GM18519 (cell line): Measurements from ENCODE around the gene ZNF888.
"Not testable (repeated sequence)": the region's sequence is repeated elsewhere in the genome, so short reads cannot be mapped to it uniquely, and the experiment has no call there.

Experiments used
- ATAC-seq: cut with Tn5 transposase; IDR thresholded peaks from one replicate; pipeline ENCODE4 v1.9.1; 2021; ENCODE audit warnings: mild to moderate bottlenecking, moderate library complexity; ENCODE audit not compliant: unreplicated experiment, low FRiP score

Gene ZNF888

DNA sequence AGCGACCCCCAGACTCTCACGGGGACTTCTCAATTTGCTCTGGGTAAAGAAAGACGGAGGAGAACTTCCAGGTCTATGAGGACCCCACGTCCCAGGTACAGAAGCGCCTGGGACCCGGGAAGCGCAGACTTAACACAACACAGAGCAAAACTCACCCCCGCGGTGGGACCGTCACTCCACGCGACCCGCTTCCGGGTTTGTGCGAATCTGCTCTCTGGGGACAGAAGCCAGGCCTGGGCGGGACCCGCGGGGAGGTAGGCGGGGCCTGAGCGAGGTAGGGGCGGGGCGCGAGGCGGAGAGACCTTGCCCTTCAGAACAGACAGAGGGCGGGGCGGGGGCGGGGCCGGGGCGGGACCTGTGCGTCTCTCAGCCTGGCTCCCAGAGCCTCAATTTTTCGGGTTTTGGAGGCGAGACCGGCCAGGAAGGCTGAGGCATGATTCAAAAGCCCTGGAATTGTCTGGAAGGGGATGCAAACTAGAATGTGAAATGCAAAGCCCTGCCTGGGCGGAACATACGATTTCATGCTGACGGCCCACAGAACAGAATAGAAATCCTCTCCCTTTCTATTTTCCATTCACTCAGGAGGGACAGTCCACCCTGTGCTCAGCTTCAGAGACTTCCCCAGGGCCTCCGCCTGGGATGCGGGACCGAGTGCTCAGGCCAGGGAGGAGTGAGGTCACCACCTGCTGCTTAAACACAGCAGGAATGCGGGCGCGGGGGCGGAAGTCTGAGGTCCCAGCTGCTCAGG is 19.3 kb upstream of the ZNF888 start:
- peak; percentile 84 for ATAC-seq

DNA sequence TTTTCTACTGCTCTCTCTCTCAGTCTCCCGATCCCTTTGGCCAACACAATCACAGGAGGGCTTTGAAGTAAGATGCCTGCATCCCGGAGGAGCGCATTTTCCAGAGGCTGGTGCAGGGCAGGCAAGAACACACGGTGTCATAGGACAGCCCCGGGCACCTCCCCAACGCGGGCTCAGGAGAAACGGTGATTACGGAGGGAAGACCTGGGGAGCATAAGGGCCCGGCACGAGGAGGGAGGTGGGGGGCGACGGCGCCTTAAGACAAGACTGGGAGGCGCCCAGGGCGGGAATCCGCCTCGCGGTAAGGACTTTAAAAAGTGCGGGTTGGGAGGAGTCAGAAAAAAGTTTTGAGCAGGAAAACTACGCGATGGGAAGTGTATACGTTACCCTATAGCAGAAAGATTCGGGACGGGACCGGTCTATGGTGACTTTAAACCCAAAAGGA is 18.7 kb upstream of the ZNF888 start:
- ATAC-seq: peak; percentile 24

DNA sequence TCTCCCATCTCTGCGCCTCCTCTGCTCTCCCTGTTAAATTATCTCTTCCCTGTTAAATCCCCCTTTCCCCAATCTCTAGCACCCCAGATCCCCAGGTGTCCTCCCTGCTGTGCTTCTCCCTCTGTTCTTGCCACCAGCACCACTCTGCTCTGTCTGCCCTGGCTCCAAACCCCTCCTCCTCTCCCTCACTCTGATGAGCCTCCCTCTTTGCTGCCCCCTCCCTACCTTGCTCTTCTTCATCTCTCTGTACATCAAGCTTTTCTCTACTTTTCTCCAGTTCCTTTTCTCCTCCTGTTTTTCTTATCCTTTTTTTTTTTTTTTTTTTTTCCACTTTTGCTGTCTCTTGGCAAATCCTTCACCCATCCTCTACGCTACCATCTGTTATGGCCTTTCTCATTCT is 18.3 kb upstream of the ZNF888 start:
- not testable (repeated sequence) for ATAC-seq

DNA sequence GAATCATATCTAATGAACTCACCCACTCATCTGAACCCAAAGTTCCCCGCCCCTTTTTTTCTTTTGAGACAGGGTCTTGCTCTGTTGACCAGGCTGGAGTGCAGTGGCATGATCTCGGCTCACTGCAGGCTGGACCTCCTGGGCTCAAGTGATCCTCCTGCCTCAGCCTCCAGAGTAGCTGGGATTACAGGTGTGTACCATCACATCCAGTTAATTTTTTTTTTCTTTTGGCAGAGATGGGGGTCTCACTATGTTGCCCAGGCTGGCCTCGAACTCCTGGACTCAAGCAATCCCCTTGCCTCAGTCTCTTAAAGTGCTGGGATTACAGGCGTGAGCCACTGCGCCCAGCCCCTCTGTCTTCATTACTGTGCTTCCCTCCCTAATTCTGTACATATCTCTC is 17.7 kb upstream of the ZNF888 start:
- not testable (repeated sequence) for ATAC-seq

DNA sequence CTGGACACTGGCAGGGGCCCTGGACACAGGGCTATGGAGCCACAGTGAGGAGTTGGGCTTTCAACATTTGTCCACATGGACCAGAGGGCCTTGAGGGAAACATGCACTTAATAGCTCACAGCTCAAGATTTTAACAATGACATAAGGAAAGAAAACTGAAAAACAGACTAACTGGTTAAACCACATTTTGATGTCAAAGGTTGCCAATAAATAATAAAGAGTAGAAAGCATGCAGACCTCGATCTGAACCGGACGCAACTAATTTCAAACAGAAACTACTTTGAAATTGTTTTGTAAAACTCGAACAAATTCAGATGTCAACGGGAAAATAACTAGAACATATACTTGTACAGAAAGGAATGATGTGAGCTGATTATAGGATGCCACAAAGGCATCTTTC is 15.5 kb upstream of the ZNF888 start:
- ATAC-seq: no peak

DNA sequence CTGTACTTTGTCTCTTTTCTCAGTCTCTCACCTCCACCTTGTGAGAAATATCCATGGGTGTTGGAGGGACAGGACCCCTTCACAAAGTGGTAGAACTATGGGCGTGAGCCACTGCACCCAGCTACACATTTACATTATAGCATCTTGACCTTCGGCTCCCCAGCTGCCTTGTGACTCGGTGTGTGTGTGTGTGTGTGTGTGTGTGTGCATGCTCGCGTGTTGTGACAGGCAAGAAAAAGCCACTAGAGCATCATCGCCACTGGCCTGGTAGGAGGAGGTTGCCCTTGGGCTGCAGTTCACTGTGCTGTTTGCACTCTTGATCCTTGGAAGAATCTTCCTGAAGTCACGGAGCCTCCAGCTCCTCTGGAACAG is 13.7 kb upstream of the ZNF888 start:
- no peak for ATAC-seq

DNA sequence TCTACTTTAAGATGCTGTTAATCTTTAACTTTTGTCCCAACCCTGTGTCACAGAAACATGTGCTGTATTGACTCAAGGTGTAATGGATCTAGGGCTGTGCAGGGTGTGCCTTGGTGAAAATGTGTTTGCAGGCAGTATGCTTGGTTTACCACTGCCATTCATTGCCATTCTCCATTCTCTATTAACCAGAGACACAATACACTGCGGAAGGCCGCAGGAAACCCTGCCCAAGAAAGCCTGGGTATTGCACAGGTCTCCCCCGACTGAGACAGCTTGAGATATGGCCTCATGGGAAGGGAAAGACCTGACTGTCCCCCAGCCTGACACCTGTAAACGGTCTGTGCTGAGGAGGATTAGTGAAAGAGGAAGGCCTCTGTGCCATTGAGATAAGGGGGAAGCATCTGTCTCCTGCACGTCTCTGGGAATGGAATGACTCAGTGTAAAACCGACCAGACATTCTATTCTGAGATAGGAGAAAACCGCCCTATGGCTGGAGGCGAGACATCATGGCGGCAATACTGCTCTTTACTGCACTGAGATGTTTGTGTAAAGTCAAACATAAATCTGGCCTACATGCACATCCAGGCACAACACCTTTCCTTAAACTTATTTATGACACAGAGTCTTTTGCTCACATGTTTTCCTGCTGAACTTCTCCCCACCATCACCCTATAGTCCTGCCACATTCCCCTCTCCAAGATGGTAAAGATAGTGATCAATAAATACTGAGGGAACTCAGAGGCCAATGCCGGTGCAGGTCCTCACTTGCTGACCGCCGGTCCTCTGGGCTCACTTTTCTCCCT is 13.1 kb upstream of the ZNF888 start:
- ATAC-seq: no peak

DNA sequence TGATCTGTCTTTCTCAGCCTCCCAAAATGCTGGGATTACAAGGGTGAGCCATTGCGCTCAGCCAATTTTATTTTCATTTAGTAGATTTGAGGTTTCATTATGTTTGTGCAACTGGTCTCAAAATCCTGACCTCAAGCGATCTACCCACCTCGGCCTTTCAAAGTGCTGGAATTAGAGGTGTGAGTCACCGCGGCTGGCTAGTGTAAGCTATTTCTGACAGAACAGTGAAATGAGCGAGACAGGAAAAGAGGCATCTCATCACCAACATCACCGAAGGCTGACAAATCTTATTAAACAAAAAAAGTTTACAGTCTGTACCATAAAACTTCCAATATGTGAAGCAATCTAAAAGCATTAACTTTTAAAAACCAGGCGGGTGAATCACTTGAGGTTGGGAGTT is 12.2 kb upstream of the ZNF888 start:
- ATAC-seq: no peak

DNA sequence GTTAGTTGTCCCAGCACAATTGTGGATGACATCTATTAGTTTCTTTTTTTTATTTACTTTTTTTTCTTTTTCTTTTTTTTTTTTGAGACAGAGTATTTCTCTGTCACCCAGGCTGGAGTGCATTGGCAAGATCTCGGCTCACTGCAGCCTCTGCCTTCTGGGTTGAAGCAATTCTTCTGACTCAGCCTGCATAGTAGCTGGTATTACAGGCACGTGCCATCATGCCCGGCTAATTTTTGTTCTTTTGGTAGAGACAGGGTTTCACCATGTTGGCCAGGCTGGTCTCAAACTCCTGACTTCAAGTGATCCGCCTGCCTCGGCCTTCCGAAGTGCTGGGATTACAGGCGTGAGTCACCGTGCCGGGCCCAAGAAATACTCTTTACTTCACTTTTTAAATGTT is 1.4 kb upstream of the ZNF888 start:
- not testable (repeated sequence) for ATAC-seq

DNA sequence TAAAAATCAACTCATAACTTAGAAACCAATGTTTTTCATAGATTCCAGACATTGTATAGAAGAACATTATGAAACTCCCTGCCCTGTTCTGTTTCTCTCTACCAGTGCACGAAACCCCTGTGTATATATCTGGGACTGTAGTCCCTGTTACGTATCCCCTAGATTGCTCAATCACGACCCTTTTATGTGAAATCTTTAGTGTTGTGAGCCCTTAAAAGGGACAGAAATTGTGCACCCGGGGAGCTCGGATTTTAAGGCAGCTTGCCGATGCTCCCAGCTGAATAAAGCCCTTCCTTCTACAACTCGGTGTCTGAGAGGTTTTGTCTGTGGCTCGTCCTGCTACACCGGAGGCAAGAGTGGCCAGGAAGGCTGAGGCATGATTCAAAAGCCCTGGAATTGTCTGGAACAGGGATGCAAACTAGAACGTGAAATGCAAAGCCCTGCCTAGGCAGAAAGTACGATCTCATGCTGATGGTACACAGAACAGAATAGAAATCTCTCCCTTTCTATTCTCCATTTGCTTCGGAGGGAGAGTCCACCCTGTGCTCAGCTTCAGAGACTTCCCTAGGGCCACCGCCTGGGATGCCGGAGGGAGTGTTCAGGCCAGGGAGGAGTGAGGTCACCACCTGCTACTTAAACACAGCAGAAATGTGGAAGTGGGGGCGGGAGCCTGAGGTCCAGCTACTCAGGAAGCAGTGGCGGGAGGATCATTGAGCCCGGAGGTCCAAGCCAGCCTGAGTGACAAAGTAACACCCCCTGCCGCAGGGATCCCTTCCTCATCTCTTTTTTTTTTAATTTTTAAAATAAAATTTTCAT is 758 bp upstream of the ZNF888 start:
- ATAC-seq: no peak

DNA sequence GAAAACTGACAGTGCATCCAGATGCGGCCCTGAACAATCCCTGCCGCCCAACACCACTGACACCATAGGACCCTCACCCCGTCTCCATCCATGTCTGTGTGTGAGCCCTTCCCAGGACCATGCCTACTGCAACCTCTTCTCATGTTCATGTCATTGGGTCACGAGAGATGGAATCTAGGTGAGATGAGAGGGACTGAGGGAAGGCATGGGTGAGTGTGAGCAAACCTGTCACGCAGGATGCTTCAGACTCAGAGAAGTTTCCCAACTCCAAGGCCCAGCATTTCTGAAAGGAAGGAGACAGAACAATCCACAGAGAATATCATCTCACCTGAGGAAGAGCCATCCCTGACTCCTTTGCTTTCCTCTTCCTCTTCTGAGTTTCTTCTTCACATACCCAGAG is 5.7 kb downstream of the ZNF888 start:
- no peak for ATAC-seq

DNA sequence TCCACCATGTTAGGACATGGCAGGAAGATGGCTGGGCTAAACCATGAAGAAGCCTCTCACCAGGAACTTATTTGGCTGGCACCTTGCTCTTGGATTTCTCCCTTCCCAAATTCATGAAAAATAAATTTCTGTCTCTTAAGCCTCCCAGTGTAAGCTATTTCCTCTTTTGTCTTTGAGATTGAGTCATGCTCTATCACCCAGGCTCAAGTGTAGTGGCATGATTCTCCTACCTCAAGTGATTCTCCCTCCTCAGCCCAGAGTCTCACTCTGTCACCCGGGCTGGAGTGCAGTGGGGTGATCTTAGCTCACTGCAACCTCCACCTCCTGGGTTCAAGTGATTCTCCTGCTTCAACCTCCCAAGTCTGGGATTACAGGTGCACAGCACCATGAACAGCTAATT is 12.6 kb downstream of the ZNF888 start:
- no peak for ATAC-seq

DNA sequence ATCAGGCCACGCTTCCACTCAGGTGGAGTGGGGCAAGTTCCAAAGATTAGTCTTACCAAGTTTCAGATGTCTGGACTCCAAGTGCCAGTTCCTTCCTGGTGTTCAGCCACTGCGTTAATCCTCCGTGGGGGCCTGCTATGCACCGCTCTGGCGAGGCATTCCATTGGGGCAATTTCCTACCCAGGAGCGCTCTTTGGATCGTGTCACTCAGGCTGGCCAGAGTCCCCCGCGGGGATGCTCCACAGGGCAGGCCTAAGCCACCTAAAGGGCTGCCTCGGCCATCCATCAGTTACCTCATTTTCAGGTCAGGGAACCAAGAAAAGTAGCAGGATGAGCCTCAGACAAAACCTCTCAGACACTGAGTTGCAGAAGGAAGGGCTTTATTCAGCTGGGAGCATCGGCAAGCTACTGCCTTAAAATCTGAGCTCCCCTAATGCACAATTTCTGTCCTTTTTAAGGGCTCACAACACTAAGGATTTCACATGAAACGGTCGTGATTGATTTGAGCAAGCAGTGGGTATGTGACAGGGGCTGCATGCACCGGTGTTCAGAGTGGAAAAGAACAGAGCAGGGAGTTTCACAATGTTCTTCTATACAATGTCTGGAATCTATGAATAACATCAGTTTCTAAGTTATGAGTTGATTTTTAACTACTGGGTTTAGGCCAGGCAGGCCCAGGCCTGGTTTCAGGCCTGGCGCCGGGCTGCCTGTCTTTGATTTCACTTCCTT is 19.0 kb downstream of the ZNF888 start:
- ATAC-seq: not testable (repeated sequence)

DNA sequence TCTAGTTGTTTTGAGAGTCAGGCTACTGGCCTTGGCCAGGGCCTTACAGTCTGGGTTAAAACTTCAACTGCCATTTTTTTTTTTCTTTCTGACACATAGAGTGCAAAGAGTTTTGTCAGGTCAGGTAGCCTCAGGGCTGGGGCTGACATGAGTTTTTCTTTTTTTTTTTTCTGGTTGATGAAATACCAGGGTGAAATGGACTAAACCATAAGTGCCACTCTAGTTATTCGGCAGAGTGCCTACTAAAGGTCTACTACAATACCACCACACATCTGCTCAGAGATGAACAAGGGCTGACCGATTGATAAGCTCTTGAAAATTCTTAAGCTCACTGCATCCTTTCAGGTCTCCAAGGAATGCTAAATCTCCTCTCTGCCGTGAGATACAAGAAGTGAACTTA is 21.4 kb downstream of the ZNF888 start:
- no peak for ATAC-seq

DNA sequence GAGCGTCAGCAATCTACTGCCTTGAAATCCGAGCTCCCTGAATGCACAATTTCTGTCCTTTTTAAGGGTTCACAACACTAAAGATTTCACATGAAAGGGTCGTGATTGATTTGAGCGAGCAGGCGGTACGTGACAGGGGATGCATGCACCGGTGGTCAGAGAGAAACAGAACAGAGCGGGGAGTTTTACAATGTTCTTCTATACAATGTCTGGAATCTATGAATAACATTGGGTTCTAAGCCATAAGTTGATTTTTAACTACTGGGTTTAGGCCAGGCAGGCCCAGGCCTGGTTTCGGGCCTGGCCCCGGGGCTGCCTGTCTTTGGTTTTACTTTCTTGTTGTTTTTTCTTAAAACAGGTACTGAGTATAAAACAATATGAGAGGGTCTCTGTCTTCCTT is 24.6 kb downstream of the ZNF888 start:
- ATAC-seq: not testable (repeated sequence)

DNA sequence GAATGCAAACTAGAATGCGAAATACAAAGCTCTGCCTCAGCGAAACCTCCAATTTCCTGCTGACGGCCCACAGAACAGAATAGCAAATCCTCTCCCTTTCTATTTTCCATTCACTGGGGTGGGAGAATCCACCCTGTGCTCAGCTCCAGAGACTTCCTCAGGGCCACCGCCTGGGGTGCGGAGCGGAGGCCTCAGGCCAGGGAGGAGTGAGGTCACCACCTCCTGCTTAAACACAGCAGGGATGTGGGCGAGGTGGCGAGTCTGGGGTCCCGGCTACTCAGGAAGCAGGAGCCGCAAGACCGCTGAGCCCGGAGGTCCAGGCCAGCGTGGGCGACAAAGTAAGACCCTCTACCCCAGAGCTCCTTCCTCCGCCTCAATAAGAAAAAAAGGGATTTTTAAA is 25.1 kb downstream of the ZNF888 start:
- no peak for ATAC-seq

DNA sequence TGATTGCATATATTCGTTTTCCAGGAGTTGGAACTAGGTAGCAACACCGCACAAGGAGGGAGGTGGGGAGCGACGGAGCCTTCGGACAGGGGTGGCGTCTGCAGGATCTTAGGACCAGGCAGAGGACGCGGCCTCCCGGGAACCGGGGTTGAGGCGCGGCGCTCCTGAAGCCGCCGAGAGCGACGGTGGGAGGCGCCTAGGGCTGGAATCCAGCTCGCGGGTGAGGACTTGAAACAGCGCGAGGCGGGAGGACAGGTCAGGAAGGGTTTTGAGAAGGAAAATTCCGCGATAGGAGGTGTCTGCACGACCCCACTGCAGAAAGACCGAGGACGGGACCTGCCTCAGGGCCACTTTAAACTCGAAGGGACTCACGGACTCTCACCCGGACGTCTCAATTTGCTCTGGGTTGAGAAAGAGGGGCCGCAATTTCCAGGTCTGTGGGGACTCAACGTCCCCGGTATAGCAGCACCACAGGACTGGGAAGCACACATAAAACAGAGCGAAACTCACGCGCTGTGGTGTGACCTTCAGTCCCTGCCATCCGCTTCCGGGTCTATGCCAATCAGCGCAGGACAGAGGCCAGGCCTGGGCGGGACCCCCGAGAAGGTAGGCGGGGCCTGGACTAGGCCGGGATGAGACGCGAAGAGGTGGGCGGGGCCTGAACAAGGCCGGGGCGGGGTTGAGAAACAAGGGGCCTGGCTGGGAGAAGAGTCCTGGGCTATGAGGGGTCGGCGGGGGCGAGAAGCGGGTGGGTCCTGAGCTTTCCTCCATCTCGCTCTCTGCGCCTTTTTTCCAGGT is 25.9 kb downstream of the ZNF888 start, which contains the start of gene ZNF320:
Gene ZNF320 (minus strand): TSS at position 498 of the 798 bp plus-strand sequence. CDS start 7,380 bp downstream, outside the sequence.
- ATAC-seq: peak; percentile 75

DNA sequence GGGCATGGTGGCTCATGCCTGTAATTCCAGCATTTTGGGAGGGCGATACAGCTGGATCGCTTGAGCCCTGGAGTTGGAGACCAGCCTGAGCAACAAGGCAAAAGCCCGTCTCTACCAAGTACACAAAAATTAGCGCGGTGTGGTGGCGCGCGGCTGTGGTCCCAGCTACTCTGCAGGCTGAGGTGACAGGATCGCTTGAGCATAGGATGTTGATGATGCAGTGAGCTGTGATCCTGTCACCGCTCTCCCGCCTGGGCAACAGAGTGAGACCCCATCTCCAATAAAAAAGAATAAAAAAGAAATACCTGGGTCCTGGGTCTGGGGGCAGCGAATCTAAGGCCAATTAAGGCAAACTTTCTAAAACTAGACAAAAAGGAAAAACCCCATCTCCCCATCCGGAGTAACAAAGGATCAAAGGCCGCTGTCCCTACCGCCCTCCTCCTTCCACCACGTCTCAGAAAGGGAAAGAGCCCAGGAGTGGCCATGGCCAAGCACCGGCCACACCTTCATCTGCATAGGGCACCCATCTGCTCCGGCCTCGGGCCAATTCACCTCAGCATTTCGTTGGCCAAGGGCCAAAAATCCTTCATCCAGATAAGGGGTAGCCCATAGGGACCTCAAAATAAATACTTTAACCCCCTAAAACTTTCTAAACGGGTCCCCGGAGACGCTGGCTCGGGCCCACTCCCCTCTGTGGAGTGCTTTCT is 26.6 kb downstream of the ZNF888 start:
- no peak for ATAC-seq

DNA sequence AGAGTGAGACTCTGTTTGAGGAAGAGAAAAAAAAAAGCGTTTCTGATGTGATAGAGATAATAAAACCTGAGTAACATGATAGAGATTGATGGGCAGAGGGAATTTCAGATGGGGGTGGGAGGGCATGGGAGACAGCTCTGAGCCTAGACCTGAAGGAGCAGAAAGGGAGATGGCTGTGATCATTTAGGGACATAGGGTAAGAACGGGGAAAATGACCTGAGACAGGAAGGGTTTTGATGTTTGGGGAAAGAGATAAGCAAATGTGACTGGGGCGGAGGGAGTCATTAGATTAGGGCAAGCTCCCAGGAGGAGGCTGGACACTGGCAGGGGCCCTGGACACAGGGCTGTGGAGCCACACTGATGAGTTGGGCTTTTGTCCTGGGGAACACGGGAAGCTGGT is 31.9 kb downstream of the ZNF888 start:
- no peak for ATAC-seq
